H9 (cell line): ENCODE results near the gene FAM3B. TPM values are rescaled to one million over a fixed set of nuclear protein-coding genes. Genes with fewer than 3 reads are reported as not detected.

Experiments
- DNase-seq: peaks from one replicate; pipeline ENCODE4 v3.0.0-alpha.2; 2017
- H2AFZ ChIP-seq: one replicate; pipeline ENCODE4 v1.6.1; 2013; ENCODE audit warnings: mild to moderate bottlenecking, low read length, control low read depth, moderate library complexity
- H2AK5ac ChIP-seq: 2 replicates; pipeline ENCODE4 v1.6.1; 2013; ENCODE audit warnings: low read length, control low read depth, mixed read lengths; ENCODE audit not compliant: insufficient read length
- H2BK120ac ChIP-seq: one replicate; pipeline ENCODE4 v1.6.1; 2013; ENCODE audit warnings: low read depth, mild to moderate bottlenecking, low read length, control low read depth, inconsistent platforms; ENCODE audit not compliant: poor library complexity, severe bottlenecking
- H2BK12ac ChIP-seq: 2 replicates; pipeline ENCODE4 v1.6.1; 2013; ENCODE audit warnings: low read length, control low read depth, mixed read lengths, low read depth; ENCODE audit not compliant: insufficient read length
- H2BK15ac ChIP-seq: 2 replicates; pipeline ENCODE4 v1.6.1; 2013; ENCODE audit warnings: low read depth, low read length, control low read depth
- H2BK20ac ChIP-seq: one replicate; pipeline ENCODE4 v1.6.1; 2013; ENCODE audit warnings: low read depth, mild to moderate bottlenecking, low read length, control low read depth, inconsistent platforms; ENCODE audit not compliant: poor library complexity, severe bottlenecking
- H2BK5ac ChIP-seq: 2 replicates; pipeline ENCODE4 v1.6.1; 2013; ENCODE audit warnings: low read length, control low read depth, mixed read lengths; ENCODE audit not compliant: insufficient read length
- H3K14ac ChIP-seq: 2 replicates; pipeline ENCODE4 v1.6.1; 2013; ENCODE audit warnings: low read length, control low read depth; ENCODE audit not compliant: insufficient read depth
- H3K18ac ChIP-seq: 2 replicates; pipeline ENCODE4 v1.6.1; 2013; ENCODE audit warnings: low read depth, mild to moderate bottlenecking, mixed read lengths, low read length, control low read depth; ENCODE audit not compliant: insufficient read length
- H3K23ac ChIP-seq: 2 replicates; pipeline ENCODE4 v1.6.1; 2013; ENCODE audit warnings: low read length, control low read depth, mixed read lengths, low read depth; ENCODE audit not compliant: insufficient read length
- H3K23me2 ChIP-seq: 2 replicates; pipeline ENCODE4 v1.6.1; 2013; ENCODE audit warnings: low read depth, mild to moderate bottlenecking, mixed read lengths, low read length, control low read depth; ENCODE audit not compliant: insufficient read length, poor library complexity, severe bottlenecking
- H3K27ac ChIP-seq: 2 replicates; pipeline ENCODE4 v1.5.1; 2013; ENCODE audit warnings: low read length, control low read depth, mixed read lengths, low read depth; ENCODE audit not compliant: insufficient read length
- H3K27me3 ChIP-seq: 2 replicates; pipeline ENCODE4 v1.6.1; 2013; ENCODE audit warnings: low read length, control low read depth, inconsistent platforms; ENCODE audit not compliant: insufficient read depth
- H3K4ac ChIP-seq: 2 replicates; pipeline ENCODE4 v1.6.1; 2013; ENCODE audit warnings: low read depth, mild to moderate bottlenecking, control low read depth, inconsistent platforms, low read length, moderate library complexity
- H3K4me1 ChIP-seq: 2 replicates; pipeline ENCODE4 v1.6.1; 2013; ENCODE audit warnings: low read length, control low read depth, inconsistent platforms; ENCODE audit not compliant: insufficient read depth
- H3K4me2 ChIP-seq: 2 replicates; pipeline ENCODE4 v1.6.1; 2013; ENCODE audit warnings: low read length, control low read depth, mixed read lengths; ENCODE audit not compliant: insufficient read length, insufficient read depth
- H3K56ac ChIP-seq: 2 replicates; pipeline ENCODE4 v1.6.1; 2013; ENCODE audit warnings: low read depth, mild to moderate bottlenecking, mixed read lengths, low read length, control low read depth; ENCODE audit not compliant: insufficient read length
- H3K79me1 ChIP-seq: 2 replicates; pipeline ENCODE4 v1.6.1; 2013; ENCODE audit warnings: low read depth, mild to moderate bottlenecking, moderate library complexity, low read length, control low read depth, inconsistent platforms; ENCODE audit not compliant: insufficient read depth, poor library complexity, severe bottlenecking
- H3K79me2 ChIP-seq: 2 replicates; pipeline ENCODE4 v1.6.1; 2013; ENCODE audit warnings: low read length, control low read depth, inconsistent platforms; ENCODE audit not compliant: insufficient read depth
- H3K9ac ChIP-seq: 2 replicates; pipeline ENCODE4 v1.6.1; 2013; ENCODE audit warnings: low read length, control low read depth, mixed read lengths; ENCODE audit not compliant: insufficient read length; ENCODE audit errors: extremely low read depth
- H3K9me3 ChIP-seq: one replicate; pipeline ENCODE4 v1.6.1; 2013; ENCODE audit warnings: low read depth, low read length, inconsistent platforms; ENCODE audit not compliant: control insufficient read depth
- H3T11ph ChIP-seq: one replicate; pipeline ENCODE4 v1.6.1; 2013; ENCODE audit warnings: mild to moderate bottlenecking, low read length, control low read depth, inconsistent platforms
- H4K20me1 ChIP-seq: one replicate; pipeline ENCODE4 v1.6.1; 2013; ENCODE audit not compliant: control insufficient read depth, insufficient read length, insufficient read depth
- H4K5ac ChIP-seq: 2 replicates; pipeline ENCODE4 v1.6.1; 2013; ENCODE audit warnings: low read depth, mild to moderate bottlenecking, mixed read lengths, low read length, control low read depth; ENCODE audit not compliant: insufficient read length
- H4K8ac ChIP-seq: replicated peaks from 2 replicates; pipeline ENCODE4 v1.6.1; 2013; ENCODE audit warnings: low read length, control low read depth, mixed read lengths, low read depth; ENCODE audit not compliant: insufficient read length
- H4K91ac ChIP-seq: 2 replicates; pipeline ENCODE4 v1.6.1; 2013; ENCODE audit warnings: low read depth, mild to moderate bottlenecking, moderate library complexity, mixed read lengths, low read length, control low read depth; ENCODE audit not compliant: insufficient read length
- H3K27ac Mint-ChIP-seq, 3 experiments: 2 replicates in 2 of 3; 3 replicates in 1 of 3; pipeline ENCODE4 v1.8.0; 2020 to 2021; ENCODE audit warnings: mixed read lengths in 3 of 3, mild to moderate bottlenecking in 1 of 3, moderate library complexity in 1 of 3
- H3K27me3 Mint-ChIP-seq: 2 replicates; pipeline ENCODE4 v1.8.0; 2021; ENCODE audit warnings: low read depth, mild to moderate bottlenecking, moderate library complexity, mixed read lengths
- H3K36me3 Mint-ChIP-seq, 3 experiments: 2 replicates in 2 of 3; 3 replicates in 1 of 3; pipeline ENCODE4 v1.8.0; 2020 to 2021; ENCODE audit warnings: low read depth in 3 of 3, mixed read lengths in 3 of 3; ENCODE audit not compliant: insufficient read depth in 1 of 3
- H3K4me1 Mint-ChIP-seq, 2 experiments: 2 replicates each; pipeline ENCODE4 v1.8.0; 2020; ENCODE audit warnings: mixed read lengths in 2 of 2
- H3K4me3 Mint-ChIP-seq, 2 experiments: 2 replicates in 1 of 2; 3 replicates in 1 of 2; pipeline ENCODE4 v1.8.0; 2020 to 2021; ENCODE audit warnings: mild to moderate bottlenecking in 2 of 2, mixed read lengths in 2 of 2, moderate library complexity in 1 of 2
- H3K9me3 Mint-ChIP-seq, 2 experiments: 2 replicates in 1 of 2; 3 replicates in 1 of 2; pipeline ENCODE4 v1.8.0; 2020; ENCODE audit warnings: mild to moderate bottlenecking in 2 of 2, mixed read lengths in 2 of 2, moderate library complexity in 1 of 2
- CTCF ChIP-seq: fragments of 200-600 bp; sonication (generic); conservative IDR thresholded peaks from 3 replicates; pipeline ENCODE4 v1.8.0; 2021; ENCODE audit warnings: antibody characterized with exemption, mild to moderate bottlenecking
- WGBS: extraction: QIAGEN DNeasy Blood & Tissue Kit; methylation state at CpG from one replicate; pipeline ENCODE4 v1.1.7; 2013; ENCODE audit warnings: missing lambda C conversion rate, low lambda C conversion rate, mixed read lengths; ENCODE audit not compliant: insufficient read length; ENCODE audit errors: extremely low coverage; 5-methylcytosine and 5-hydroxymethylcytosine counted together
- total RNA-seq: library from RNA; stranded (reverse); gene quantifications from 2 replicates; pipeline ENCODE4 v1.2.1, GENCODE V29; 2021

The FAM3B gene
- total RNA-seq, 1 experiment from 2014 or later = 5.0 TPM

DNA sequence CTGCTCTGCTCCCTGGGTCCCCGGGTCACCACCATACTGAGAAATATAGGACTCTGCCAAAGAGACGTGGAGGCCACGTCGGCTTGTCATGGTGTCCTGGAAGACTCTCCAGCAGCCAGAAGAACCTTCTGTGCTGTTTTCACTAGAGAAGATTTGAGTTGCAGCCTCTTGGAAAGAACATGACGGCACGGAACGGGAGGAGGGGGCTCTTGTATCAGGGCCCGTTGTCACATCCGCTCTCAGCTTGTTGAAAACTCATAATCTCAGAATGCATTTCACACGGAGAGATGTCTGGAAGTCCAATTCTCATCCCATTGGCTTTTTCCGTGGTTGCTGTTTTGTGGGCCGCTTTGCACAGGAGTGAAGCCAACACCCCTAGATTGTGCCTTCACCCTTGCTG is 39.4 kb upstream of the FAM3B start:
- no CpG with 5 or more reads among the region's 12 CpGs for WGBS
- peaks cover 9 to 16% of the 10 kb centered on the region in 2 experiments for H3K9me3 Mint-ChIP-seq
- no peak overlapping the region for H3K4ac ChIP-seq

More for the DNA sequence above, 39.4 kb upstream of the FAM3B start:
- no peak overlapping the region for H2BK5ac ChIP-seq
- no peak overlapping the region for H3K9ac ChIP-seq
- no peaks in the 10 kb centered on the region; the same call in 1 of the 2 replicates for H3K27me3 Mint-ChIP-seq
- no peak overlapping the region for H3K18ac ChIP-seq
- H3K56ac ChIP-seq = no peak overlapping the region
- no peak overlapping the region for H2BK15ac ChIP-seq
- H3K79me1 ChIP-seq = no peaks in the 10 kb centered on the region
- H4K91ac ChIP-seq = no peak overlapping the region
- H3K4me1 ChIP-seq = no peaks in the 10 kb centered on the region
- peaks cover 11 to 20% (median 17%) of the 10 kb centered on the region in 3 experiments for H3K36me3 Mint-ChIP-seq
- H3T11ph ChIP-seq = no peak overlapping the region
- H2BK120ac ChIP-seq = no peak overlapping the region
- H2BK20ac ChIP-seq = no peak overlapping the region
- H3K27me3 ChIP-seq = no peaks in the 10 kb centered on the region
- H3K9me3 ChIP-seq = no peaks in the 10 kb centered on the region
- H3K27ac ChIP-seq = no peak overlapping the region
- H4K5ac ChIP-seq = no peak overlapping the region
- TF ChIP-seq CTCF = no peak
- H3K4me2 ChIP-seq = no peak overlapping the region
- H2BK12ac ChIP-seq = no peak overlapping the region
- no peak overlapping the region for H3K27ac Mint-ChIP-seq
- H4K20me1 ChIP-seq = no peaks in the 10 kb centered on the region
- no peaks in the 10 kb centered on the region for H3K23me2 ChIP-seq
- no peak overlapping the region for H3K23ac ChIP-seq
- no peaks in the 10 kb centered on the region for H3K79me2 ChIP-seq
- peaks cover 24 to 37% of the 10 kb centered on the region in 2 experiments for H3K4me1 Mint-ChIP-seq
- H3K14ac ChIP-seq = no peak overlapping the region
- H4K8ac ChIP-seq = no peak overlapping the region
- DNase-seq = no peak
- H2AFZ ChIP-seq = no peak overlapping the region
- H2AK5ac ChIP-seq = no peak overlapping the region
- H3K4me3 Mint-ChIP-seq = no peak overlapping the region
